Measurements from ENCODE around the gene RALGPS1. TPM values are rescaled to one million over a fixed set of nuclear protein-coding genes. Genes with fewer than 3 reads are reported as not detected.
A peak's percentile ranks its signal among the peaks of the same experiment; 100 is the strongest.

RALGPS1 gene
- total and polyA plus RNA-seq, 4 donors: 34.4 to 80.9 (median 73.2) TPM

DNA sequence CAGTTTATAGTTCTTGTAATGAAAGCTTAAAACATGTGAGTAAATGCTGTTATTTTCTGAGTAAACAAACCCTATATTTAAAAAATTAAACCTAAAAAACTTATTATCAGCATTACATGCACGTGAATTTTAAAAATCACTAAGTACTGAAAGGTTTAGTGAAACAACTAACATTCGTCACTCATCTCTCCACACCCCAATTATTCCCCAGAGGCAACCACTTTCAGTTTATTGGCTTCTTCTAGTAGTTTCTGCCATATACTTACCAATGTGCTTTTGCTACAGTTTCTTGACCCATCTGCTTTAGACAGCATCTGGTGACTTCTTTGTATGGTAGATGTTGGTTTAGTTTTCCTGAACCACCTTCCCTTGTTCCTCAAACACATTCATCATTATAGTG lies 149.8 kb downstream of the RALGPS1 start:
- H3K27me3 ChIP-seq (ENCODE audit: control insufficient read depth, insufficient read depth, low read length): no peaks in the 10 kb centered on the region
- no peak overlapping the region for H3K4me3 ChIP-seq (ENCODE audit: low read depth, low read length)
- peaks cover 3% of the 10 kb centered on the region for H3K4me1 ChIP-seq (ENCODE audit: control insufficient read depth, insufficient read depth, low read length)
- no peaks in the 10 kb centered on the region for H3K9me3 ChIP-seq (ENCODE audit: control insufficient read depth, insufficient read depth, low read length)
- no peak overlapping the region for H3K27ac ChIP-seq (ENCODE audit: low read depth, low read length)
- peaks cover 6% of the 10 kb centered on the region for H3K36me3 ChIP-seq (ENCODE audit: control insufficient read depth, insufficient read depth, low read length)
- DNase-seq (ENCODE audit: low read depth in 4 of 6, low spot score in 6 of 6): no peak
- WGBS (ENCODE audit: insufficient coverage): 83% methylated on average over 1 of the region's 2 CpGs

DNA sequence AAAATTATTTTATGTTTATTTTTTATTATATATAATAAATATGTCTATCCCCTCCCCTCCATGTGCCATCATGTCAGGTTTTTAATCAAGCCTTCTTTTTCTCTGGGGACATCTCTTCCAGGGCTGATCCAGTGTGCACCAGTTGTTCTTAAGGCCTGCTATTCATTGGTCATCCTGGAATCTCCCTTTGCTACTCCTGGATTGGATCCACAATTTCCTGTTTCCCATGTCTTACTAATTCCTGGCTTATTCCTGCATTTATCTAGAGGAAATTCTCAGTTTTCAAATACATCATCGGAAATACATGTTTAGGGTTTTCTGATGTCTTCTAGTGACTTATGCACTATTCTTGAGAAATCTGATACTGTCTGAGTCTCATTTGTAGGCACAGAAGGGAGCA lies 151.0 kb downstream of the RALGPS1 start:
- no peaks in the 10 kb centered on the region for H3K9me3 ChIP-seq (ENCODE audit: control insufficient read depth, insufficient read depth, low read length)
- no peaks in the 10 kb centered on the region for H3K27me3 ChIP-seq (ENCODE audit: control insufficient read depth, insufficient read depth, low read length)
- DNase-seq (ENCODE audit: low read depth in 4 of 6, low spot score in 6 of 6): no peak
- no peak overlapping the region for H3K4me3 ChIP-seq (ENCODE audit: low read depth, low read length)
- H3K4me1 ChIP-seq (ENCODE audit: control insufficient read depth, insufficient read depth, low read length): no peaks in the 10 kb centered on the region
- H3K36me3 ChIP-seq (ENCODE audit: control insufficient read depth, insufficient read depth, low read length): peaks cover 7% of the 10 kb centered on the region
- no peak overlapping the region for H3K27ac ChIP-seq (ENCODE audit: low read depth, low read length)
- 100% methylated on average over 1 of the region's 1 CpG for WGBS (ENCODE audit: insufficient coverage)

DNA sequence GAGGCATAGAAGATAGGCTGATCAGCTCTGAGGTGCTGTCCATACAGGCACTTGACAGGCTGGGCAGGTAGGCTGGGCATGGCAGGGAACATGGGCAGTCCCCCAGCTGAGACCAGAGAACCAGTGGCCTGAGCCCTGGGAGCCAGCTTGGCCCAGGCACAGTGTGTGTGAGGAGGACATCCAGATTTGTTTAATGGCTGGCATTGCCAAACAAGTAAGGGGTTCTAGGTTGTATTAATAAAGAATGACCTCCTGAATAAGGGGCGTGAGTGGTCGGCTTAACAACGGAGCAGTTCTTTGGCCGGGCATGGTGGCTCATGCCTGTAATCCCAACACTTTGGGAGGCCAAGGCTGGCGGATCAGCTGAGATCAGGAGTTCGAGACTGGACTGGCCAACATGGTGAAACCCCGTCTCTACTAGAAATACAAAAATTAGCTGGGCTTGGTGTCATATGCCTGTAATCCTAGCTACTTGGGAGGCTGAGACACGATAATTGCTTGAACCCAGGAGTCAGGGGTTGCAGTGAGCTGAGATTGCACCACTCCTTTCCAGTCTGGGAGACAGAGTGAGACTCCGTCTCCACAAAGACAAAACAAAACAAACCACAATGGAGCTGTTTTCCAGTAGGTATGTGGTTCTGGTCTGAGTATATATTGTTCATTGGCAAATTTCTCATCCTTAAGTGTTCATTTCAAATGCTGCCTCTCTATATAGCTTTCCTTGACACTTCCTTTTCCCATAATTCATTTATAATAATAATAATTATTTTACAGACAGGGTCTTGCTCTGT lies 151.7 kb downstream of the RALGPS1 start:
- Histone ChIP-seq H3K27ac (ENCODE audit: low read depth, low read length) (no peak overlapping the region), H3K36me3 (ENCODE audit: control insufficient read depth, insufficient read depth, low read length) (peaks cover 7% of the 10 kb centered on the region), H3K9me3 (ENCODE audit: control insufficient read depth, insufficient read depth, low read length) (peaks cover under 1% of the 10 kb centered on the region), H3K4me1 (ENCODE audit: control insufficient read depth, insufficient read depth, low read length) (no peaks in the 10 kb centered on the region), H3K27me3 (ENCODE audit: control insufficient read depth, insufficient read depth, low read length) (no peaks in the 10 kb centered on the region), H3K4me3 (ENCODE audit: low read depth, low read length) (no peak overlapping the region)
- 94% methylated on average over 6 of the region's 9 CpGs for WGBS (ENCODE audit: insufficient coverage)
- no peak for DNase-seq (ENCODE audit: low read depth in 4 of 6, low spot score in 6 of 6)

DNA sequence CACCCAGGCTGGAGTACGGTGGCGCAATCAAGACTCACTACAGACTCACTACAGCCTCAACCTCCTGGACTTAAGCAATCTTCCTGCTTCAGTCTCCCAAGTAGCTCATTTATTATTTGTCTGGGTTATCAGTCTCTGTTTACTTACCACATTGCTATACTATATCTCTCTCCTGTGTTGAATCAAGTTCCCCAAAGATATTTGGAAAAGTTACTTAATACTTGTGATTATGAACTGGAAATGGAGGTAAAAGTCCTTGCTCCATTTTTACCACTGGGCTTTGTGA lies 152.2 kb downstream of the RALGPS1 start:
- Histone ChIP-seq H3K4me1 (ENCODE audit: control insufficient read depth, insufficient read depth, low read length) (no peaks in the 10 kb centered on the region), H3K27me3 (ENCODE audit: control insufficient read depth, insufficient read depth, low read length) (no peaks in the 10 kb centered on the region), H3K27ac (ENCODE audit: low read depth, low read length) (no peak overlapping the region), H3K36me3 (ENCODE audit: control insufficient read depth, insufficient read depth, low read length) (peaks cover 7% of the 10 kb centered on the region), H3K4me3 (ENCODE audit: low read depth, low read length) (no peak overlapping the region), H3K9me3 (ENCODE audit: control insufficient read depth, insufficient read depth, low read length) (peaks cover 5% of the 10 kb centered on the region)
- DNase-seq (ENCODE audit: low read depth in 4 of 6, low spot score in 6 of 6): no peak
- WGBS (ENCODE audit: insufficient coverage): no CpG with 5 or more reads among the region's 2 CpGs

DNA sequence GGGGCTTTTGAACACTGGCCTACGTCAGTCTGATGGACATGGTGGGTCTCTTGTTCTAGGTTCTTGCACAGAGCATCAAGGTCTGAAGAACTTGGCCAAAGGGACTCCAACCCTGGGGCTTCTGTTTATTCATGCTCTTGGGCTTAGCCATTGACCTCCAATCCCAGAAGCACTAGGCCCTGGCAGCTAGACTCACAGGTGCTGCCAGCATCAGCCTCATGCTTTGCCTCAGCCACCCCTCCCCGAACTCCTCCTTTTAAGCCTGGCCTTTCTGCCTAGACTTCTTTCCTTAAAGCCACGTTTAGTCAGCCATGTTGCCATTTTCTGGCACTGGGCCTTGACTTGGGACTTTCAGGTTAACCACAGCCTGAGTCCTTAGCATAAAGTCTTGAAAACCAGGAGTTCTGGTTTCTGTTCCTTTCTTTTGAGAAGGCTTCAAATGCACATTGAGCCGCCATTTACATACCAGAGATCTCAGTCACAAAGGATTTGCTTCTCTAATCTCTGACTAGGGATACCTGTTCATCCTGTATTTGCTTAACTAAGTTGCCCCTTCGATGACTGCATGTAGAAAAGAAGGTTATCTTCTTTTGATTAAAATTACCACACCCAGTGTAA lies 153.1 kb downstream of the RALGPS1 start:
- H3K9me3 ChIP-seq (ENCODE audit: control insufficient read depth, insufficient read depth, low read length): peaks cover 6% of the 10 kb centered on the region
- DNase-seq (ENCODE audit: low read depth in 4 of 6, low spot score in 6 of 6): no peak
- WGBS (ENCODE audit: insufficient coverage): 82% methylated on average over 3 of the region's 5 CpGs
- peaks cover 7% of the 10 kb centered on the region for H3K36me3 ChIP-seq (ENCODE audit: control insufficient read depth, insufficient read depth, low read length)
- no peak overlapping the region for H3K4me3 ChIP-seq (ENCODE audit: low read depth, low read length)
- H3K4me1 ChIP-seq (ENCODE audit: control insufficient read depth, insufficient read depth, low read length): no peaks in the 10 kb centered on the region
- H3K27ac ChIP-seq (ENCODE audit: low read depth, low read length): no peak overlapping the region
- no peaks in the 10 kb centered on the region for H3K27me3 ChIP-seq (ENCODE audit: control insufficient read depth, insufficient read depth, low read length)

DNA sequence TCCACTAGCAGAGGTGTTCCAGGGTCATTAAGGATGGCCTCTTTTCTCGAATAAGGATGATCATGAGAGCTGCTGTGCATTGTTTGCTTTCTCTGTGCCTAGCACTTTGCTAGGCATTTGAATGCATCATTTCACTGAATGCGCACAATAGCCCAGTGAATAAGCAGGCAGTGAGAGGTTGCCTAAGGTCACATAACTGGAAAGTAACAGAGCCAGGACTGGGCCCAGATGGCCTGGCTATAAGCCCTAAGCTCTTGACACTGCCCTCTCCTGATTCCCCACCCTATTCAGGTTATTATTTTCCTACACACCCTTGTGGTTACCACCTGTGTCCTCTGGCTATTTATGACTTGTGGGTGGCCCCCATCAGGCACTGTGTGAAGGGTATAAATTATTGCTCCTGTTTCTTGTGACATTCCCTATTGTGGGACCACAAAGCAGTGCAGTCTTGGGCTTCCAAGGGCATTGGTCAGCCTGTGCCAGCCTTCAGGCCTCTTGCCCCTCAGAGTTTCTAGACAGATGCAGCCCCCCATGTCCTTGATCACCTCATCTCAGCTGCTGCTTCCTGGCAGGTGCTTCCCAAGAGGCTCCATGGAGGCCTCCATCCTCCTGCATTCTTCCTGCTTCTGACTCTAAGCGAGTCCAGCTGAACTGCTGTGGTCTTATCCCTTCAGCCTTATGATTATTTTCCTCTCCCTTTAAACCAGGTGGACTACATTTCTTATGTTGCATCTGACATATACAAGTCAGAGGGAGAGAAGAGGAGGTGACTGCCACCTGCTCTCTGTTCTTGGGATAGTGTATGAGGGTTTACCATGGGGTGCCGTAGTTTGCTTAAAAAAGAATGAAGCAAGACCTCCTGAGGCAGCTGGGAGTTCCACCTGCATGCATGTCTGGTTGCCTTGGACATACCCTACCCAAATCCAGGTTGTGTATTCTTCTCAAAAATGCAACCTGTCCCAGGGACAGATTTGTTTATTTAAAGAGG lies 160.3 kb downstream of the RALGPS1 start:
- Histone ChIP-seq H3K27ac (ENCODE audit: low read depth, low read length) (peak overlapping the region; percentile 25), H3K4me1 (ENCODE audit: control insufficient read depth, insufficient read depth, low read length) (peaks cover 20% of the 10 kb centered on the region), H3K4me3 (ENCODE audit: low read depth, low read length) (no peak overlapping the region), H3K36me3 (ENCODE audit: control insufficient read depth, insufficient read depth, low read length) (no peaks in the 10 kb centered on the region), H3K9me3 (ENCODE audit: control insufficient read depth, insufficient read depth, low read length) (peaks cover 6% of the 10 kb centered on the region), H3K27me3 (ENCODE audit: control insufficient read depth, insufficient read depth, low read length) (no peaks in the 10 kb centered on the region)
- peak in 1 of 6 donors; percentile 40 for DNase-seq (ENCODE audit: low read depth in 4 of 6, low spot score in 6 of 6)
- 49% methylated on average over 3 of the region's 4 CpGs for WGBS (ENCODE audit: insufficient coverage)

DNA sequence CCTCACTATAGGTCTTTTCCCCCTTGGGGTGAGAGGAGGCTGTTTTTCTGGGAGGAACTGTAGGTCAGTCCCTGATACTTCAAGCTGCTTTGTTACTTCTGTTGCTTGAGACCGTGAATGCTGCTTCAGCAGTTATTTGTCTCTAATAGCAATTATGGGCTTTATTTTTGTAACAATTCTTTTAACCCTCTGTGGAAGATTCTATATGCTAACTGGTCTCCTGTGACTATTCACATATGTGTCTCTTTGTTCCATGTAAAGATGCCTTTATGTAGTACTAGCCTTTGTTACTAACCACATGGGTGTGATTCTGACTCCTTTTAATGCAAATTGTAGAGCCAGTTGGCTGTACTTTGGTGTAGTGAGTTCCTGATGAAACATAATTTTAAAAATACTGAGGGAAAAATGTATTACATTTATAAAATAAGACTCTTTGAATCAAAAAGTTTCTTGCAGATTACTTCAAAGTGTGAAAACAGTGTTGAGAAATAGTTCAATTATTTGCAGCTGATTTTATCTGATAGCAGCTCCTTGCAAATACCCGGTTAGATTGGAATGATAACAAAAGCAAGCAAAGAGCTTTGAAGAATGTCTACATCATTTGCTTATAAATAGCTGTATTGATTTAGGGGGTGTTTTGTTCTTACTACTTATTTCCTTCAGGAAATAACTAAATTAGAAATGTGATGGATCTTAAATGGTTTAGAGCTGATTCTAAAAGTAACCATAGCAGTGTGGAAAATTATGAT lies 161.2 kb downstream of the RALGPS1 start:
- WGBS (ENCODE audit: insufficient coverage): no CpG with 5 or more reads among the region's 2 CpGs

DNA sequence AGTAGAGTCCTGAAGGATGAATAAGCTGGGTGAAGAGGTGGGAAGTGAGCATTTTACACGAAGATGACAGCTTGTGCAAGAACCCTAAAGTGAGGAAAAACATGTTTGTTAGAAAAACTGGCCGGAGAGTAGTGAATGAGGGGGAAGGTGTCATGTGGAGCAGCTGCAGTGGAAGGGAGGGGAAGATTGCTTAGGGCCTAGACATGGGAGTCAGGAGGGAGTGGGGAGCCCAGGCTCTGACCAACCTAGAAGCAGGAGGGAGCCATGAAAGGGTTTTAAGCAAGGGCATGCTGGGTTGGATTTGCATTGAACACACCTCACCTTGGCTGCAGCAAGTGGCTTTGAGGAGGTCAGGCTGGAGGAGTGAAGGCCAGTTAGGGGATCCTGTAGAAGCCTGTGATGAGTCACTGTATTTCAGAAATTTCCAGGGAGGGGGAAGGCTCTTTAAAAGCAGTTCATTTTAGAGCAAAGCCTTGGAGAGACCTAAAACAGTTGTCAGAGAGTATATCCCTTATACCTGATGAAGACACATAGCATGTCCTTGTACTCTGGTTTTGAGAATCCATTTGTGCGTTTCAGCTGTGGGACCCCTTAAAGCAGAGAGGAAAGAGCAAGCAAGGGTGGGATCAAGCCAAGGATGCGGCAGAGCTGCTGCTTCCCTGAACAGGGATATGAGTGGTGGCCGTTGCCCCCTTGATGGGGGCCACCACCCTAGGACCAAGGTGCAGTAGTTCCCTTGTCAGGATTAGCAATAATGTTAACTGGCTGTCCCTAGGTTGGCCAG lies 162.5 kb downstream of the RALGPS1 start:
- no peak for DNase-seq (ENCODE audit: low read depth in 4 of 6, low spot score in 6 of 6)
- no peaks in the 10 kb centered on the region for H3K9me3 ChIP-seq (ENCODE audit: control insufficient read depth, insufficient read depth, low read length)
- no peak overlapping the region for H3K27ac ChIP-seq (ENCODE audit: low read depth, low read length)
- H3K36me3 ChIP-seq (ENCODE audit: control insufficient read depth, insufficient read depth, low read length): peaks cover 4% of the 10 kb centered on the region
- H3K4me1 ChIP-seq (ENCODE audit: control insufficient read depth, insufficient read depth, low read length): peaks cover 26% of the 10 kb centered on the region
- no peak overlapping the region for H3K4me3 ChIP-seq (ENCODE audit: low read depth, low read length)
- 82% methylated on average over 5 of the region's 5 CpGs for WGBS (ENCODE audit: insufficient coverage)
- no peaks in the 10 kb centered on the region for H3K27me3 ChIP-seq (ENCODE audit: control insufficient read depth, insufficient read depth, low read length)

More for the DNA sequence above, 161.2 kb downstream of the RALGPS1 start:
- peak in 1 of 6 donors; percentile 51 for DNase-seq (ENCODE audit: low read depth in 4 of 6, low spot score in 6 of 6)
- H3K27me3 ChIP-seq (ENCODE audit: control insufficient read depth, insufficient read depth, low read length): no peaks in the 10 kb centered on the region
- H3K27ac ChIP-seq (ENCODE audit: low read depth, low read length): no peak overlapping the region
- H3K4me3 ChIP-seq (ENCODE audit: low read depth, low read length): no peak overlapping the region
- H3K4me1 ChIP-seq (ENCODE audit: control insufficient read depth, insufficient read depth, low read length): peaks cover 20% of the 10 kb centered on the region
- H3K9me3 ChIP-seq (ENCODE audit: control insufficient read depth, insufficient read depth, low read length): peaks cover 6% of the 10 kb centered on the region
- H3K36me3 ChIP-seq (ENCODE audit: control insufficient read depth, insufficient read depth, low read length): no peaks in the 10 kb centered on the region

Data from spinal cord (tissue), 10 donors.